Kidney (tissue), 14 donors: ENCODE measurements around the gene RNF208. TPM values are rescaled to one million over a fixed set of nuclear protein-coding genes. Genes with fewer than 3 reads are reported as not detected.

Experiments used
- DNase-seq, 5 donors: peaks; one replicate each; pipeline ENCODE4 v3.0.0-alpha.2; 2013 to 2020
- FAIRE-seq: peaks from 2 replicates; lab custom pipeline; 2012; peaks lifted over from hg19 to GRCh38; lab: Jason Lieb, UNC
- H3K27ac ChIP-seq, 2 donors: one replicate each; pipeline ENCODE4 v1.7.0; 2013; ENCODE audit warnings: low read depth in 2 of 2, low read length in 2 of 2, inconsistent platforms in 1 of 2
- H3K27me3 ChIP-seq: one replicate; pipeline ENCODE4 v1.7.1; 2013; ENCODE audit warnings: low read length, inconsistent platforms; ENCODE audit not compliant: control insufficient read depth, insufficient read depth
- H3K36me3 ChIP-seq, 3 donors: one replicate each; pipeline versions ENCODE4 v1.7.0 to v1.7.1; 2013; ENCODE audit warnings: low read length in 3 of 3, control low read depth in 1 of 3, inconsistent platforms in 1 of 3; ENCODE audit not compliant: insufficient read depth in 3 of 3, control insufficient read depth in 2 of 3
- H3K4me1 ChIP-seq, 3 donors: one replicate each; pipeline versions ENCODE4 v1.7.0 to v1.7.1; 2013; ENCODE audit warnings: low read length in 3 of 3, inconsistent platforms in 1 of 3, low read depth in 1 of 3; ENCODE audit not compliant: control insufficient read depth in 2 of 3, insufficient read depth in 2 of 3
- H3K4me3 ChIP-seq, 3 donors: one replicate each; pipeline versions ENCODE4 v1.7.0 to v1.8.1; 2013; ENCODE audit warnings: low read length in 3 of 3, control low read depth in 1 of 3, inconsistent platforms in 1 of 3
- H3K9ac ChIP-seq, 3 donors: one replicate each; pipeline versions ENCODE4 v1.7.0 to v1.7.1; 2013; ENCODE audit warnings: low read length in 3 of 3, control low read depth in 1 of 3, inconsistent platforms in 1 of 3
- H3K9me3 ChIP-seq, 3 donors: one replicate each; pipeline versions ENCODE4 v1.7.0 to v1.7.1; 2013; ENCODE audit warnings: low read length in 3 of 3, control low read depth in 1 of 3, inconsistent platforms in 1 of 3; ENCODE audit not compliant: control insufficient read depth in 2 of 3, insufficient read depth in 1 of 3
- intact Hi-C: fragments of 100-400 bp; cut with DNase I; formaldehyde crosslinking; loops from one replicate; pipeline ENCODE4 v1.11.1; 2022
- polyA plus RNA-seq: library from polyadenylated mRNA; stranded (reverse); fragments of 350-450 nt; fragmentation: Illumina TruSeq; extraction: RNeasy Lipid Tissue Mini Kit (QIAGEN cat#74804); gene quantifications from one replicate; pipeline ENCODE4 v1.2.3, GENCODE V29; 2014; ENCODE audit warnings: low read depth, low replicate concordance; ENCODE audit not compliant: insufficient read depth
- total RNA-seq: library from RNA; stranded (reverse); fragmentation: NEBNext Ultra II Directional; extraction: Animal tissue kit (Norgen Biotek cat#: 25700); gene quantifications from one replicate; pipeline ENCODE4 v1.2.1, GENCODE V29; 2021
- TF ChIP-seq, protein P1 (sequence below): IDR thresholded peaks from 3 replicates; pipeline ENCODE4 v1.5.1; 2012; ENCODE audit warnings: mild to moderate bottlenecking, moderate library complexity, borderline replicate concordance; ENCODE audit not compliant: insufficient read depth; ENCODE audit errors: extremely low read depth
- donor health status: control.
- donor health status: control.
- donor health status: control.
- donor health status: control.
- donor health status: control.
- donor health status: DM: yes; HTN: yes; CAD: no.
- donor health status: Normal renal cell carcinoma (clear cell type).

Gene RNF208
- total and polyA plus RNA-seq, 2 donors from 2014 or later, result 7.0 to 22.8 TPM

DNA sequence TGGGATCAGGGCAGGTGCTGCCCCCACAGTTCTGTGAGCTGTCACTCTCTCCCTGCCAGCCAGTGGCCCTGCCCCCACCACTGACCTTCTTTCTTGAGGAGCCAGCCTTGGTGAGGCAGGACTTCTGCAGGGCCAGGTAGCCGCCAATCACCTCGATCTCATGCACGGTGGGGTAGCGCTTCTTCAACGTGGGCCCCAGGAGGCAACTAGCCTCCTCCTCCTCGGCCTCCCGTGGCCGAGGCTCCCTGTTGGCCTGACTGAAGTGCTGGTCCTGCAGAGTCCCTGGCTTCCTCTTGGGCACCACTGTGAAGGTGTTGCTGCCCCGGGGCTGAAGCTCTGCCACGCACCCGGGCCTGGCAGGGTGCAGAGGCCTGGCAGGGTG lies 23.1 kb downstream of the RNF208 start:
- Histone ChIP-seq H3K4me3 (peak overlapping the region in 2 of 3 donors; percentile 48 to 67), H3K9ac (peak overlapping the region in 2 of 3 donors; percentile 41 to 46), H3K4me1 (peaks cover 0 to 52% (median 16%) of the 10 kb centered on the region in 3 donors), H3K9me3 (no peaks in the 10 kb centered on the region), H3K27me3 (no peaks in the 10 kb centered on the region), H3K36me3 (no peaks in the 10 kb centered on the region), H3K27ac (peak overlapping the region; percentile 63 to 77)
- TF ChIP-seq, protein P1, sequence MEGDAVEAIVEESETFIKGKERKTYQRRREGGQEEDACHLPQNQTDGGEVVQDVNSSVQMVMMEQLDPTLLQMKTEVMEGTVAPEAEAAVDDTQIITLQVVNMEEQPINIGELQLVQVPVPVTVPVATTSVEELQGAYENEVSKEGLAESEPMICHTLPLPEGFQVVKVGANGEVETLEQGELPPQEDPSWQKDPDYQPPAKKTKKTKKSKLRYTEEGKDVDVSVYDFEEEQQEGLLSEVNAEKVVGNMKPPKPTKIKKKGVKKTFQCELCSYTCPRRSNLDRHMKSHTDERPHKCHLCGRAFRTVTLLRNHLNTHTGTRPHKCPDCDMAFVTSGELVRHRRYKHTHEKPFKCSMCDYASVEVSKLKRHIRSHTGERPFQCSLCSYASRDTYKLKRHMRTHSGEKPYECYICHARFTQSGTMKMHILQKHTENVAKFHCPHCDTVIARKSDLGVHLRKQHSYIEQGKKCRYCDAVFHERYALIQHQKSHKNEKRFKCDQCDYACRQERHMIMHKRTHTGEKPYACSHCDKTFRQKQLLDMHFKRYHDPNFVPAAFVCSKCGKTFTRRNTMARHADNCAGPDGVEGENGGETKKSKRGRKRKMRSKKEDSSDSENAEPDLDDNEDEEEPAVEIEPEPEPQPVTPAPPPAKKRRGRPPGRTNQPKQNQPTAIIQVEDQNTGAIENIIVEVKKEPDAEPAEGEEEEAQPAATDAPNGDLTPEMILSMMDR, result no peak
- intact Hi-C loops, result no loop called here
- DNase-seq (no peak), FAIRE-seq (no peak)

DNA sequence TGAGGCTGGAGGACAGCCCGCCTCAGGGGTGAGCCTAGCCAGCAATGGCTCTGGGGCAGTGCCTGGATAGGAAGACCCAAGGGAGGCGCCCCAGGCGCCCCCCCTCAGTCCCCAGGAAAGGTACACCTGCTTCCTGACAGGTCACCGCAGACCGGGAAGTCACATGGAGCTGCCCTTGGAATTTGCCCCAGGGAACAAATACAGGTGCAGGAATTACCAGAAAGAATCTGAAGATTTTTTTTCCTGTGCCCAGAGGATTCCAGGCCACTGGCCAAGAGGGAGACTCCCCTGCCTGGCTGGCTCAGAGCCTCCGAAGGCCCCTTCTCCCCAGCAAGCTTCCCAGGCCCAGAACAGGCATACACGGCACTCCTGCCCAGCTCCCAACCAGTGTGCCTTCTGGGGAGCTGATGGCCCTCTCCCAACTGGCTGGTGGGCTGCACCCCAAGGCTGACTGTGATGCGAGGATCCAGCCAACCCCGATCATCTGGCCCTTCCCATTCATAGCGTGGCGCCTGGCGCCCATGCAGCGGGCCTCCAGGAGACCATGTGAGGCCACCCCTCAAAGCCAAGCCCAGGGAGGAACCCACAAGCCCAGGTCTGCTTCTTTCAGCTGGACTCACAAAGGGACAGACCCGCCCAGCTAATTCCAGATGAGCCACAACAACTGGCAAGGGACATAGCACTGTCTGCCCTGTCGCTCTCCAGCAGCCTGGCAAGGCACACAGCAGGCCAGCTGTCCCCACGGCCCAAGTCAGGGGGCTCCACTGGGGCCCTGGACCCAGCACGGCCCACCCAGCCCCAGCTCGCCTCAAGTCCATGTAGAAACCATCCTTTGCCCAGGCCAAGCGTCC lies 23.8 kb downstream of the RNF208 start:
- Histone ChIP-seq H3K27me3 (no peaks in the 10 kb centered on the region), H3K4me3 (peak overlapping the region in 2 of 3 donors; percentile 48 to 67), H3K4me1 (peaks cover 0 to 52% (median 16%) of the 10 kb centered on the region in 3 donors), H3K27ac (peak overlapping the region; percentile 63 to 77), H3K9me3 (no peaks in the 10 kb centered on the region), H3K9ac (peak overlapping the region in 1 of 3 donors; percentile 26), H3K36me3 (no peaks in the 10 kb centered on the region)
- intact Hi-C loops, result no loop called here
- DNase-seq (peak in 3 of 5 donors; percentile 22 to 43 (median 34)), FAIRE-seq (no peak)
- TF ChIP-seq, protein P1, result no peak

- no peaks in the 10 kb centered on the region for H3K9me3 ChIP-seq
- peak overlapping the region in 1 of 3 donors; percentile 29 for H3K4me3 ChIP-seq
- peaks cover 0 to 48% (median 10%) of the 10 kb centered on the region in 3 donors for H3K4me1 ChIP-seq
- H3K27ac ChIP-seq, result peak overlapping the region in 1 of 2 donors; percentile 65
- FAIRE-seq, result no peak
- TF ChIP-seq, protein P1, result no peak
- no peak for DNase-seq
- intact Hi-C loops, result no loop called here
- no peaks in the 10 kb centered on the region for H3K27me3 ChIP-seq
- peaks cover 0 to 8% (median 4%) of the 10 kb centered on the region in 3 donors for H3K36me3 ChIP-seq
- no peak overlapping the region for H3K9ac ChIP-seq
These were observed 26.4 kb downstream of the RNF208 start for GRCh38 chr9:137195525-137196220.
